ENCODE results near the gene ANTKMT. TPM values are rescaled to one million over a fixed set of nuclear protein-coding genes. Genes with fewer than 3 reads are reported as not detected.

The ANTKMT gene
- total RNA-seq, 1 experiment from 2014 or later: 93.6 TPM

DNA sequence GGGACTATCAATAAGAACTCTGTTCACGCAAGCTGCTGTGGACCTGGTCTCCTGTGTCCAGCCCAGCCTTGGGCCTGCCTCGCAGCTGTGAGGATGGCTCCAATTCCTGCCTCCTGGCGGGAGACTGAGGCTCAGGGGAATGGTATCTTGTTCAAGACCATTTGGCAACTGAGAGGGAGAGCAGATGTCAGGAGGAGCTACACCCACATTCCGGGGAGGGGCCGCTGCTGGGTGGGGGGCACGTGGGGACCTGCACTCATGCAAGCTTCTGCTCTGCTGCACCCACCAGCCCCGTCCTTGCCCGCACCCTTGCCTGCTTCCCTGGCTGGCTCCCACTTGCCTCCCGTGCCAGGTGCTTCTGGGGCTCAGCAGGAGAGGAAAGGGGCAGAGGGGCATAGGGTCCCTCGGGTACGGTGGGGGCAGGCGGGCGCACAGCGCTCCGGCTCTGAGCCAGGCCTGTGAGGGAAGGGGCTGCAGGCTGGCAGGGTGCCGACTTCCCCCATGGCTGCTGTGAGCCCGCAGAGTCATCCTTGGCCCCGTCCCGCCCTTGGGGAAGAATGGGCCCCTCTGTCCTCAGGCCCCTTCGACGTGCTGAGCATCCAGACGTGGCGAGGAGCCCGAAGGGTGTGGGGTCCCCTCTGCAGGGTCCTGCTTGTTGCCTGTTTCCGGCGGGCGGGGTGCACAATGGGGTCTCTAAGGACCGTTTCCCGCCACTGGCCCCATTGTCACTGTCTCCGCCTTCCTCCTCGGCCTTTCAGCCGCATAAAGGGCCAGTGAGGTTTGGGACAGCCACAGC, 3.3 kb upstream of the ANTKMT start:
- H3K4me1 ChIP-seq (ENCODE audit: control insufficient read depth, insufficient read depth, low read length): peaks cover 46% of the 10 kb centered on the region
- intact Hi-C loops (cut with micrococcal nuclease; ENCODE audit: unreplicated experiment): no loop called here
- in situ Hi-C loops (cut with HindIII; ENCODE audit: low pct_unique_long_range_greater_than_20kb, low sequenced_read_pairs): no loop called here

GRCh38 chr16:718389-718788, 2.6 kb upstream of the ANTKMT start:
- CTCF ChIA-PET: no interaction called here
- H3K4me1 ChIP-seq (ENCODE audit: control insufficient read depth, insufficient read depth, low read length): peaks cover 46% of the 10 kb centered on the region

More for the DNA sequence above, 3.3 kb upstream of the ANTKMT start:
- ChIA-PET CTCF (no interaction called here), POLR2A (interaction anchor here (0.5 kb wide), 1 partner anchor 625 kb away, joined by 6 read pairs; no protein-coding TSS in a partner anchor)
- DNase-seq (ENCODE audit: low read depth, low spot score): no peak
- H3K27ac ChIP-seq (ENCODE audit: low read length): peak overlapping the region; percentile 88
- no peaks in the 10 kb centered on the region; the same call in 1 of the 2 replicates for H3K36me3 ChIP-seq (ENCODE audit: control insufficient read depth, insufficient read depth, low read length)
- H3K27me3 ChIP-seq (ENCODE audit: control insufficient read depth, insufficient read depth, low read length): no peaks in the 10 kb centered on the region
- H3K9me3 ChIP-seq (ENCODE audit: control insufficient read depth, insufficient read depth, low read depth, low read length): no peaks in the 10 kb centered on the region
- ATAC-seq: no peak
- no TSS peak for BruUV-seq (replicated peaks)
- no peak for TF ChIP-seq SIN3A (IDR thresholded peaks at IDR 0.05; ENCODE audit: borderline replicate concordance, insufficient read depth, low read depth, low read length)
- no peak for TF ChIP-seq POLR2AphosphoS5 (IDR thresholded peaks at IDR 0.05; ENCODE audit: low read depth, low read length)
- TF ChIP-seq CTCF (IDR thresholded peaks at IDR 0.05): no peak
- no peak for TF ChIP-seq TCF7L2 (IDR thresholded peaks at IDR 0.05; ENCODE audit: low read depth, low read length)
- TF ChIP-seq, protein P1, sequence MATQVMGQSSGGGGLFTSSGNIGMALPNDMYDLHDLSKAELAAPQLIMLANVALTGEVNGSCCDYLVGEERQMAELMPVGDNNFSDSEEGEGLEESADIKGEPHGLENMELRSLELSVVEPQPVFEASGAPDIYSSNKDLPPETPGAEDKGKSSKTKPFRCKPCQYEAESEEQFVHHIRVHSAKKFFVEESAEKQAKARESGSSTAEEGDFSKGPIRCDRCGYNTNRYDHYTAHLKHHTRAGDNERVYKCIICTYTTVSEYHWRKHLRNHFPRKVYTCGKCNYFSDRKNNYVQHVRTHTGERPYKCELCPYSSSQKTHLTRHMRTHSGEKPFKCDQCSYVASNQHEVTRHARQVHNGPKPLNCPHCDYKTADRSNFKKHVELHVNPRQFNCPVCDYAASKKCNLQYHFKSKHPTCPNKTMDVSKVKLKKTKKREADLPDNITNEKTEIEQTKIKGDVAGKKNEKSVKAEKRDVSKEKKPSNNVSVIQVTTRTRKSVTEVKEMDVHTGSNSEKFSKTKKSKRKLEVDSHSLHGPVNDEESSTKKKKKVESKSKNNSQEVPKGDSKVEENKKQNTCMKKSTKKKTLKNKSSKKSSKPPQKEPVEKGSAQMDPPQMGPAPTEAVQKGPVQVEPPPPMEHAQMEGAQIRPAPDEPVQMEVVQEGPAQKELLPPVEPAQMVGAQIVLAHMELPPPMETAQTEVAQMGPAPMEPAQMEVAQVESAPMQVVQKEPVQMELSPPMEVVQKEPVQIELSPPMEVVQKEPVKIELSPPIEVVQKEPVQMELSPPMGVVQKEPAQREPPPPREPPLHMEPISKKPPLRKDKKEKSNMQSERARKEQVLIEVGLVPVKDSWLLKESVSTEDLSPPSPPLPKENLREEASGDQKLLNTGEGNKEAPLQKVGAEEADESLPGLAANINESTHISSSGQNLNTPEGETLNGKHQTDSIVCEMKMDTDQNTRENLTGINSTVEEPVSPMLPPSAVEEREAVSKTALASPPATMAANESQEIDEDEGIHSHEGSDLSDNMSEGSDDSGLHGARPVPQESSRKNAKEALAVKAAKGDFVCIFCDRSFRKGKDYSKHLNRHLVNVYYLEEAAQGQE (IDR thresholded peaks at IDR 0.05; ENCODE audit: insufficient read depth in 1 of 2, low read depth in 2 of 2, low read length in 1 of 2): no peak
- H3K4me3 ChIP-seq (ENCODE audit: low read depth in 2 of 2, low read length in 2 of 2): peak overlapping the region in 1 of 2 experiments; percentile 80; a peak in 1 of 4 replicates

More at GRCh38 chr16:718389-718788, 2.6 kb upstream of the ANTKMT start:
- POLR2A ChIA-PET: no interaction called here
- no peaks in the 10 kb centered on the region for H3K9me3 ChIP-seq (ENCODE audit: control insufficient read depth, insufficient read depth, low read depth, low read length)
- no peaks in the 10 kb centered on the region for H3K27me3 ChIP-seq (ENCODE audit: control insufficient read depth, insufficient read depth, low read length)
- intact Hi-C loops (cut with micrococcal nuclease; ENCODE audit: unreplicated experiment): no loop called here
- BruUV-seq (replicated peaks): no TSS peak
- H3K4me3 ChIP-seq (ENCODE audit: low read depth in 2 of 2, low read length in 2 of 2): no peak overlapping the region
- ATAC-seq (no peak), DNase-seq (ENCODE audit: low read depth, low spot score) (no peak)
- TF ChIP-seq TCF7L2 (IDR thresholded peaks at IDR 0.05; ENCODE audit: low read depth, low read length): no peak
- TF ChIP-seq, protein P1 (IDR thresholded peaks at IDR 0.05; ENCODE audit: insufficient read depth in 1 of 2, low read depth in 2 of 2, low read length in 1 of 2): no peak
- TF ChIP-seq CTCF (IDR thresholded peaks at IDR 0.05): no peak
- no peak; the same call in none of the 2 replicates for TF ChIP-seq POLR2AphosphoS5 (IDR thresholded peaks at IDR 0.05; ENCODE audit: low read depth, low read length)
- TF ChIP-seq SIN3A (IDR thresholded peaks at IDR 0.05; ENCODE audit: borderline replicate concordance, insufficient read depth, low read depth, low read length): no peak
- no peaks in the 10 kb centered on the region; the same call in 1 of the 2 replicates for H3K36me3 ChIP-seq (ENCODE audit: control insufficient read depth, insufficient read depth, low read length)
- in situ Hi-C loops (cut with HindIII; ENCODE audit: low pct_unique_long_range_greater_than_20kb, low sequenced_read_pairs): no loop called here
- peak overlapping the region; percentile 88 for H3K27ac ChIP-seq (ENCODE audit: low read length)

All from Panc1 (cell line).